Measurements from ENCODE around the gene C11orf16. TPM values are rescaled to one million over a fixed set of nuclear protein-coding genes. Genes with fewer than 3 reads are reported as not detected.
"Not testable (repeated sequence)": the region's sequence is repeated elsewhere in the genome, so short reads cannot be mapped to it uniquely, and the experiment has no call there.

The C11orf16 gene
- total RNA-seq, 1 experiment from 2014 or later: not detected

DNA sequence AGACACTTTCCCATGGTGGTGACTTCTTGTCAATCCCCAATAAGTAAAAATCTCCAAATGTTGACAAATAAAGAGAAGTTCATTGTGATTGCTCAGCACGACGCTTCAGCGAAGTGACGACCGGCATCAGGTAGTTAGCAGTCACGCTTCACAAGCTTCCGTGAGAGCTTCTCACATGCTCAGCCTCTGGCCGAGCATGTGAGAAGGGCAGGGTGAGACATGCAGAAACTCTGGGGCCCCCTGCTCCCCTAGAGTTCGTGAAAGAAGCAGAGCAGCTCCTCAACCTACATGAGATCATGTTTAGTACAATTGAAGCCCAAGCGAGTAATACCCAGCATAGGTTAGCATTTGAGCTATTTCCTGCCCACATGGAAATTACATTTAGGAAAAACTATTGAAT, 4.4 kb upstream of the C11orf16 start:
- DNase-seq (ENCODE audit: low read depth): no peak

DNA sequence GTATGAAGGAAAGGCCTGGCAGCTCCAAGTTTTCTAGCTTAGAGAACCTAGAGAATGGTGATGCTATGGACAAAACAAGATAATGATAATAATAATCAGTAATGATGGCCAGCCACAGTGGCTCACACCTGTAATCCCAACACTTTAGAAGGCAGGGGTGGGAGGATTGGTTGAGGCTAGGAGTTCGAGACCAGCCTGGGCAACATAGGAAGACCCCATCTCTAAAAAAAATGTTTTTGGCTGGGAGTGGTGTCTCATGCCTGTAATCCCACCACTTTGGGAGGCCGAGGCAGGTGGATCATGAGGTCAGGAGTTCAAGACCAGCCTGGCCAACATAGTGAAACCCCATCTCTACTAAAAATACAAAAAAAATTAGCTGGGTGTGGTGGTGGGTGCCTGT, 3.0 kb upstream of the C11orf16 start:
- not testable (repeated sequence) for DNase-seq (ENCODE audit: low read depth)

DNA sequence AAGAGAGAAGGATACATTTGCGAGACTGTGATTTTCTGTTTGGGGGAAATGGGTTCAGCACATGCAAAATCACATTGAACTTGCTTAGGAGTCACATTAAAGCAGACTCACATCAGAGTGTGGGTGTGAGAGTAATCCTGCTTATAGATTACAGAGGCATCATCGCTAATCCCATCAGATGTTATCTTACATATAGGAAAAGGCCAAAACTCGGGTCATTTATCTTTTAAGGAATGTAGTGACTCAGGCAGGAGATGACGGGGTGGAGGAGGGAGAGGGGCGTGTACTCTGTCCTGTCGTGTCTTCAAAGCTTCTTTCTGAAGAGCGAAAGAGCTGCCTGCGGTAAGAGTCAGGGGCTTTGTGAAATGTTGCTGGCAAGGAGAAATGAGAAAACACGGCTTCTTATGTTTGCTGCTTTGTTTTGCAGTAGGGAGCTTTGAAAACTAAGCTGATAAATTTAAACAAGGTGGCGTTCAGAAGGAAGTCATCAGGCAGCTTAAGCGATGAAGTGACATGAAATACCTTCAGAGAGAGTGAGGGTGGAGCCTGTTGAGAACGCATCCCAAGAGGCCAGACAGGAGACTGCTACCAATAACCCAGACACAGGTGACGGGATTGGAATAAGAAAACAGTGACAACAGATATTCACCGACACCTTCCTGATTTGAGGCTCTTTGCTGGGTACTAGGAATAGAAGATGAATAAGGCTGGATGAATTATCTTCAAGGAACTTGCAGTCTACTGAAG, 2.2 kb upstream of the C11orf16 start:
- DNase-seq (ENCODE audit: low read depth): peak; percentile 65

DNA sequence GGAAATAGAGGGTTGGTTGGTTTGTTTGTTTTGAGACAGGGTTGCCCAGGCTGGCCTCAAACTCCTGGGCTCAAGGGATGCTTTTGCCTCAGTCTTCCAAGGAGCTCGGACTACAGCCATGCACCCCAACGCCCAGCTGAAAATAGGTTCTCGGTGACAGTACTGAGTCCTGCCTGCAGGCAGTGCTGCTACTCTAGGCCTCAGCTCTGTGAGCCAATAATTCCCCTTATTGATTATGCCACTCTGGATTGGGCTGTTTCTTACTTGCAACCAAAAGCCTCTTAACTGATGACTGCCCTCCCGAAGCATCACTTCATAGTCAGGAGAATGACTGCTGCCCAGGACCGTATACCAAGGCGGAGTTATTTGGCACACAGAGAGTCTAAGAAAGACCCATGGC, 1.2 kb upstream of the C11orf16 start:
- no peak for DNase-seq (ENCODE audit: low read depth)

DNA sequence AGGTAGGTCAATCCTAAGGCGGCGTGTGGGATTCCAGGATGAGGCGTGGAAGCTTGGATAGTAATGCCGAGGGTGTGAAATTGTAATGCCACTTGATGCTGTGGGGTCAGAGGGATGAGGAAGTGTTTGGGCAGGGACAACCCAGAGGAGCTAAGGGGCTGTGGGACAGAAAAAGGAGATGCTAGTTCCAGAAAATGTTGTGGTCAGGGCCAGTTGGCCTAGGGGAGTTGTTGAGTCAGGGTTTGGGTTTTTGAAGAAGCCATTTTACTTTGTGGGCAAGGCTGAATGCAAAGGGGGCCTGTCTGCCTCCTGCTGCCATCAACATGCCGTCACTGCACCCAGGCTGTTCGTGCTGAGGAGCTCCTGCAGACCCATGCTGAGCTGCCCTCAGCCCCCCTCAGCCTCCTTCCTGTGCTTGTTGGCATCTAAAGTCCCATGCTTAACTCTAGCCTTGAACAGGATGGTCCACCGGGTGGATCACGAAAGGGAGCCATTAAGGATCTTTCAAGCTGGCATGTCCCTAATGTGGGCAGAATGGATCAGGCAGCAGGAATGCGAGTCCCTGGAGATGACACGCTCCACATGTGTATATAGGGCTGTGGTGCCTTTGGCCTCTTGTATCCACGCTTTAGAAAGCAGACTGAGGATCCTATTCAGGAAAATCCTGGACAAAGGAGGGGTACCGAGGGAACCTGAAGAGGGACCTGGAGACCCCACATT, 2.1 kb downstream of the C11orf16 start:
- peak; percentile 25 for DNase-seq (ENCODE audit: low read depth)

DNA sequence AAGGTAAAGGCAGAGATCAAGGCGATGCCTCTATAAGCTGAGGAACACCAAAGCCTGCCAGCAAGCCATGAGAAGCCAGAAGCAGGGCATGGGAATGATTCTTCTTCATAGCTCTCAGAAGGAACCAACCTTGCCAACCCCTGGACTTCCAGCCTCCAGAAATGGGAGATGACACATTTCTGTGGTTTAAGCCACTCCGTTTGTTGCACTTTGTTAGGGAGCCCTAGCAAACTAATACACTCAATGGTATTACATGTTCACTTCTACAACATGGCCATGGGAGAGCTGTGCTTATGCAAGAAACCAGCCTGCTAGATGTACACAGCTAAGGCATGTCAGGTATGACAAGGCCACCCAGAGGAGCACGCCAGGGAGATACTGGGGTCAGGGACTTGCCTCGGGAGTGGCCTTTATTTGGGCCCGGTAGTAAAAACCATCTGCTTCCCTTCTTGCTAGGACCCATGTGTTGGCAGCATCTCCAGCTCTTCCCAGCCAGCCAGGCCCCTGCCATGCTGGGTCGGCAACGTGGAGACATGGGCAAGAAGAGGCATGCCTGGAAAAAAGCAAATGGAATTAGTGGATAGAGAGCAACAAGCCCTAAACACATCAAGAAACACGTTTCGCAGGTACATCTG, 3.6 kb downstream of the C11orf16 start:
- DNase-seq (ENCODE audit: low read depth): no peak

DNA sequence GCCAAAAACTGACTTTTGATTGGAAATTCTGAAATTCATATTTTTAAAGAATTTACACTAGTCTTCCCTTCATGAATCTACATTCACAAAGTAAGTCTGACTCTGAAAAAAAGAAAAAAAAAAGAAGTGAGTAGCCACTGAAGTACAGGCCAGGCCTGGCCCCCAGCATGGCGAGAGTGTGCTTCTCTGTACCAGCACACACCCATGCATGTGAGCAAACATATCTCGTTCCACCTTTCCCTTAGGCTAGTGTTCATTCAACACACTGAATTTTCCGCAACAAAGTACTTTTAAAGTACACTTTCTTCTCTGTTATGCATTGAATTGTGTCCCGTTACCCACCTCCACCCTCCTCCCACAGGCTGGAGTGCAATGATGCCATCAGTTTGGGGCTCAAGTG, 4.5 kb downstream of the C11orf16 start:
- no peak for DNase-seq (ENCODE audit: low read depth)

DNA sequence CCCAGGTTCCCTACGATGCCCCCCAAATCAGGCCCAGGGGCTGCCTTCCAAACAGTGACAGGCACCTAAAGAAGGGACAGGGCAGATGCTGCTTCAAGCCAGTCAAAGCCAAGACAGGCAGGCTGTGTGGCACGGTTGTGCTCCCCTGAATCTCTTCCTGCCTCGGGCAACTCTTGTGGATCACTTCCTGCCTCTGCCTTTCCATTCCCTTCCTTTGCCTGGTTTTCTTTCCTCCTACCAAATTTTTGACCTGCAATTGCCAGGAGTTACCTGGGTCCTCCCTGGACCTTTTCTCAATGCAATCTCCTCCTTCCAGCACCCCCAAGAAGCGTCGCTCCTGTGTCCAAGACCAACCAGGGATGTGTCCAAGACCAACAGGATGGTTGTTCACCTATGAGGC, 5.5 kb downstream of the C11orf16 start:
- no peak for DNase-seq (ENCODE audit: low read depth)

DNA sequence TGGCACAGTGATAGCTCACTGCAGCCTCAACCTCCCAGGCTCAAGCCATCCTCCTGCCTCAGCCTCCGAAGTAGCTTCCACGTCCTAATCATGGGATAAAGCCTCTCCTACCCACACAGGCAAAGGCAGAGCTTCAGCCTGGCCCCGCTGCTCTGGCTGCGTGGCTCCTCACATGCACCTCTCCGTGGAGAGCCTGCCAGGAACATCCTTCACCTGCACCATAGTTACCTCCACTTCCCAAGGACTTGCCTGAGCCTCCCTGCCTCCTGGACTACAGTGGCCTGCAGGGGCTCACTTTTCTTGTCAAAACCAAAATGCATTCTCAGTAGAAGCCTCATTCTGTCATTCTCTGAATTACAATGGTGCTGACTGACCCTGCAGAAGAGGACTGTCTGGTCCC, 6.5 kb downstream of the C11orf16 start:
- DNase-seq (ENCODE audit: low read depth): no peak

DNA sequence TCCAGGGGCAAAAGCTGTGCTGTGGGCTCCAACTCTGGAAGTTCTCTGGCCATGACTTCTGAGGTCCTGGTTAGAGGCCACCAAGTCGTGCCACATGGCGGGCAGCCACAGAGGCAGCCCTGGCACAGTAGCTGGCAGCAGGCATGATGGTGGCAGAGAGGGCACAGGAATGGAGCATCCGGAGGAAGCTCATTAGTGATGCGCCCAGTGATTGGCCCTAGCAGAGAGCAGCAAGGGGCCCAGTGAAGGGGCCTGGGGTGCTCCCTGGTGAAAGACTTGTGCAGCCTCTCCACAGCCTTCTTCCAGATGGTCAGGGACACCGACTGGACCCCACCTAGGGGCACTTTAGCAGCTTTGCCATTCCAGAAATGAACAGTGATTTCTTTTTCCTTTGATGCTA, 7.0 kb downstream of the C11orf16 start:
- no peak for DNase-seq (ENCODE audit: low read depth)

DNA sequence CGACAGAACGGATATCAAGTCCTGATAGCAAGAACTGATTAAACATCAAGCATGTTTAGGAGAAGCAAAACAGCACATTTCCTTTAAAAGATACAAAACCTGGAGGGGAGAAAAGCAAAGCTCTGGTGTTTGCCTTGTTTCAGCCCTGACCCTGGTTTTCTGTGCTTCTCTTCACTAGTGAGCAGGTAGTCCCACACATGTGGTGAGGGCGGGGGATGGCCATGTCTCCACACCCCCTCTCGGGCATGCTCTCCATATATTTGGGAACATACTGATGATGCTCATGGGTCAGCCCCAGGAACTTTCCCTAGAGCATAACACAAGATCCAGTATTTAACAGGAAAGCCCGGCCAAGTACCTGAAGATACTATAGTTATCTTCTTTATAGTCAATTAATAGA, 10.1 kb downstream of the C11orf16 start:
- DNase-seq (ENCODE audit: low read depth): no peak

DNA sequence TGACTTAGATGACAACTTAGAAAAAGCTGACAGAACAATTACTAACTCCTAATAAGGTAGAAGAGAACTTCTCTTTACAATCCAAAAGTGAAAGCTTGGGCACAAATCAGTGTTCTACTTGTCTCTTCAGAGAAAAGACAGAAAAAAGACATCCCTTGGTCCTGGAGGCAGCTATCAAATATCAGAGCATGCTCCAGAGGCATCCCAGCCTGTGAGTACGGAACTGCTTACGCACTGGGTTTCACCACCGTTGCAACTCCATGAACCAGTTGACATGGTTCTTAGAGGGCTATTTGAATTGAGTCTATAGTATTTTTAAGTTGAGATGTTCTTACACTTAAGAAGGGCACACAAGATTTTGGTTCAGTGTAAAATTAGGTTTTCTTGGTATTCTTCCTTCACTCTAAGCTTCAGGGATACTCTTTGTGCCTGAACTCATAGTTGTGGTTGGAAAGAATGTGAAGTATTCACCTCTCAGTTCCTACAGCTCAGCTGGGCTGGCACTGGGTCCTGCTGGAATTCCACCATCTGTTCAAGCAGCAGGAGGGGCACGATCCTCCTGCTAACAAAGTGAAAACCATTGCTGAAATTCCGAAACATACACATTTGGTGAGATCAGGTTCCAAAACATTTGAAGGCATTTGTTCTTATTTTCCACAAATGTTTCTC, 15.5 kb downstream of the C11orf16 start:
- peak; percentile 83 for DNase-seq (ENCODE audit: low read depth)

DNA sequence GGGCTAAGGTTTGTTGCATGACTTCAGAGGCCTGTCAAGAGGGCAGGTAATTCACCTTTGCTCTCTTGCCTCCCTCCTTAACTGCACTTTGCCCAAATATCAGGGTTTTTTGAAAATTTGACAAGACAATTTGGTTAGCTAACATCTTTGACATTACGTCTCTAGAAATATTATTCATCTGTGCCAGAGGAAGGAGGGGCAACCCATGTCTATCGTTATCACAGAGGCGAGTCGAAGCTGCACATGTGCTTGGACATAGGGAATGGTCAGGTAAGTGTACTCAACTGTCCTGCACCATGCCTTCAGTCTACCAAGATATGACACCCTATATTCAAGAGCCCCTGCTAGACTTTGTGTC, 18.1 kb downstream of the C11orf16 start:
- no peak for DNase-seq (ENCODE audit: low read depth)

DNA sequence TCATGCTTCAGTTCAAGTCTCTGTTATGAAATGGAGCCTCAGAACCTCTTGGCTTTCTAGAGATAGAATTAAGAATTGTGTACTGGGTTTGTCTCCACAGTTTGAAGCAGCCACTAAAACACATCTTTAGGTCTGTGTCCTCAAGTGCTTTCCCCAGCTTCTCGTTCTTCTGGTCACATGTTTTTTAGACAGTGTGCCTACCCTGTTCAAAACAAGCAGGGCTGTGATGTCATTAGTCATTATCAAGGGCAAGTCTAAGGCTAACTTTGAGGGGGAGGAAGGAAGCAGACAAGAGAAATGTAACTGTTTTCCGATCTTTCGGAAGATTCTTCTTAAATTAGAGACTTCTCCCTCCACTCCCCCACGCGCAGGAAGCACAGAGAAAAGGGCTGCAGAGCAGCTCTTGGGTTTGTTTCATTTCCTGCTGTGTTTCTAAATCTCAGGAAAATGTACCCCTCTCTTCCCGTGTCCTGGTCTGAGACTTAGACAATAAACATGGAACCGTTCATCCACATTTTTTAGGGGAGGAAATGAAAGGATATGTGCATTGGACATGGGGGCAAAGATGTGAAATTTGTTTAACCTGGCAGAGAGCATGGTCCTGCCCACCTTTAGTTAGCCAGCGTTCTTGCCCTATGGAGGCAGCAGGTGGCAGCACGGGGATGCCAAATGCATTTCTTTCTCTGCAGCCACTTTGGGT, 18.6 kb downstream of the C11orf16 start:
- DNase-seq (ENCODE audit: low read depth): peak; percentile 42

DNA sequence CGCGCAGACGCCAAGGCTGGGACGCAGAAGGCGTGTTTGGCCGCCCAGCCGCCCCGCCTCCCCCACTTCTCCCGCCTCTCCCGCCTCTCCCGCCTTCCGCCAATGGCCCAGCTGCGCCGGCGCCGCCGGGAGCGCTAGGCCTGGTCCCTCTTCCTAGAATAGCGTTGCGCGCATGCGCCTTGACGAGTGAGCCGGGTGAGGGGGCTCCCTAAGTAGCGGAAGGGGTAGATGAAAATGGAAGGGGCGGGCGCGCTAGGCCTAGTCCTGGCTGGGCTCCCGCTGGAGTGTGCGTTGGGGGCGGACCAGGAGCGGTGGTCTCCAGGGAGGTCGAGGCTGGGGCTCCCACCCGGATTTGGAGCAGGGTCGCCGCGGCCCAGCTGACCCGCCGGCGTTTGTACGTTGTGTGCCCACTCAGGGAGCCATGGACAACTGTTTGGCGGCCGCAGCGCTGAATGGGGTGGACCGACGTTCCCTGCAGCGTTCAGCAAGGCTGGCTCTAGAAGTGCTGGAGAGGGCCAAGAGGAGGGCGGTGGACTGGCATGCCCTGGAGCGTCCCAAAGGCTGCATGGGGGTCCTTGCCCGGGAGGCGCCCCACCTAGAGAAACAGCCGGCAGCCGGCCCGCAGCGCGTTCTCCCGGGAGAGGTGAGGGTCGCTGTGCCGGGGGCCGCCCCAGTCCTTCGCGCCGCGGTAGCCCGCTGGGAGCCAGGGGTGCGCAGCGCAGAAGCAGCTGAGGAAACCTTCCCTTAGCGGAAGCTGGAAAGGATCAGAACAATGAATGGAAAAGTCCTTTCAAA, 21.5 kb downstream of the C11orf16 start, which contains the start of gene AKIP1:
Gene AKIP1 (plus strand): TSS at position 161 of the 795 bp plus-strand sequence. CDS start 261 bp downstream, at position 422.
- peak; percentile 98 for DNase-seq (ENCODE audit: low read depth)

DNA sequence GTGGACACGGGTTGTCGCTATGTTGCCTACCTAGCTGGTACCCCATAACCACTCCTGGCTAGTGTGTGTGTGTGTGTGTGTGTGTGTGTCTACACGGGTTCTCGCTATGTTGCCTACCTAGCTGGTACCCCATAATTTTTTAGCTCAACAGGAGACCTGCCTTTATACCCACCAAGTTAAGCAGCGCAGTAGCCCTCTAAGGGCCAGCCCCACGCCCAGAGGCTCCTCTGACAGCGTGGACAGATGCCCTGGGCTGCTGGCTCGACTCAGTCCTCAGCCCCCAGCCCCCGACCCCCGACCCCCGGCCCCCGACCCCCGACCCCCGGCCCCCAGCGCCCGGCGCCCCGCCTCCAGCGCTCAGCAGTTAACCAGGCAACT, 22.1 kb downstream of the C11orf16 start:
- no peak for DNase-seq (ENCODE audit: low read depth)

DNA sequence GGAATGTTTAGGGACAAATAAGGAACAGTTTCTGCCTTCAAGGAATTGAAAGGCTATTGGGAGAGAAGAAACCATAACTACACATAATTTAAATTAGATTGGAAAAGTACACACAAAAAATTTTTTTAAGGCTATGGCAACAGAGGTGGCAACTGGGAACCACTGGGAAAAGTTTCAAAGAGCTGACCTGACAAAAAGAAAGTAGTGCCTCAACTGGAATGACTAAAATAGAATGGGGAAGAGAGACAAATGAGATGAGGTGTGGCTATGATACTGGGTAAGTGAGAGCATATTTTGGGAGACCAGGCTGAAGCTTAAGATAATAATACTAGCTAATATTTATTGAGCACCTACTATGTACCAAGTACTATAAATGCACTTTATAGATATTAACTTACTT, 24.6 kb downstream of the C11orf16 start:
- no peak for DNase-seq (ENCODE audit: low read depth)

DNA sequence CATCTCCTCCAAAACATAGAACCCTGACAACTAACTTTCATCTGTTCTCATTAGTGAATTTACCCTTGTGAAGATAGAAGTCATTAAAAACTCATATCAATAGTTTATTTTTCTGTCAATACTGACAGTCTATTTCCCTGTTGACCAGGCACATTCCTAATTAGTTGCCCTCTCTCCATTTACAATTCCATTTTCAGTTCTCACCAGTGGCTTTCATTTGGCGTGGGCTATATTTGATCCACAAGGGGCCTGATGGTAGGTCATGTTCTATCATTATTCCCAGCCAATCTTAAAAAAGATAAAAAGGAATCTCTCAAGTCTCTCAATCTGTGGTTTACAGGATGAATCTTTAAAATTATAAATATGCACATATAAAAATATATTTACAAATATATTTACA, 25.6 kb downstream of the C11orf16 start:
- no peak for DNase-seq (ENCODE audit: low read depth)

DNA sequence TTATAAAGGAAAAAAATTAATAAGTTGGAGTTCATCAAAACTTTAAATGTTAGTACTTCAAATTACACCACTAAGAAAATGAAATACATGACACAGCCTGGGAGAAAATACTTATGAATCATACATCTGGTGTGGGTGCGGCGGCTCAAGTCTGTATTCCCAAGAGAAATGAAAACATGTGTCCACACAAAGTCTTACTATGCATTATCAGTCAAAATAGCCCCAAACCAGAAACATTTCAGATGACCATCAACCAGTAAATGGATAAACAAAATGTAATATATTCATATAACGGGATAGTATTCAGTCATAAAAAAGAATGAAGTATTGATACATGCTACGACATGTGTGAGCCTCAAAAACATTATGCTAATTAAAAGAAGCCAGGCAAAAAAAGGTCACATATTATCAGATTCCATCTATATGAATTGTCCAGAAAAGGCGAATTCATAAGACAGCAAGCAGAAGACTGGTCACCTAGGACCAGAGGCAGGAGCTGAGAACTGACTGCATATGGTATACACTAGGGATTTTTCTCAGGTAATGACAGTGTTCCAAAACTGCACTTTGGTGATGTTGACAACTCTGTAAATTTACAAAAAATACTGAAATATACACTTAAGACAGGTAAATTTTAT, 27.1 kb downstream of the C11orf16 start:
- DNase-seq (ENCODE audit: low read depth): peak; percentile 64

DNA sequence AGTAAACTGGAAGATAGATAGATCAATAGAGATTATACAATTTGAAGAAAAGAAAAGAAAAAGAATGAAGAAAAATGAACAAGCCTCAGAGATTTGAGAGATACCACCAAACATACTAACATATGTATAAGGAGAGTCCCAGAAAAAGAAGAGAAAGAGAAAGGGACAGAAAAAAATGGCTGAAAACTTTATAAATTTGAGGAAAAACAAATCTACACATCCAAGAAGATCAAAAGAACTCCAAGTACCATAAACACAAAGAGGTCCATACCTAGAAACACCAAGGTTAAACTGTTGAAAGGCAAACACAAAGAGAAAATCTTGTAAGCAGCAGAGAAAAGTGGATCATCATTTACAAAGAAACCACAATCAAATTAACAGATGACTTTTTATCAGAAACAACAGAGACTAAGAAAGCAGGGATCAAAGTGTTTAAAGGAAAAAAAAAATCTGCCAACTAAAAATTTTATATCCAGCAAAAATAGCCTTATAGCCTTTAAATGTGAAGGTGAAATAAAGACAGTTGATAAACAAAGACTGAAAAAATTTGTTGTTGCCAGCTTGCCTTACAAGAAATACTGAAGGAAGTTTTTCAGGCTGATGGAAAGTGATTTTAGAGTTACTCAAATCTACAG, 33.5 kb downstream of the C11orf16 start:
- DNase-seq (ENCODE audit: low read depth): no peak

Measured in Daoy (cell line).